ENCODE data around the gene HMCES. TPM values are rescaled to one million over a fixed set of nuclear protein-coding genes. Genes with fewer than 3 reads are reported as not detected.

HMCES gene
- total RNA-seq, 4 donors from 2014 or later = 11.3 to 32.6 (median 23.9) TPM

DNA sequence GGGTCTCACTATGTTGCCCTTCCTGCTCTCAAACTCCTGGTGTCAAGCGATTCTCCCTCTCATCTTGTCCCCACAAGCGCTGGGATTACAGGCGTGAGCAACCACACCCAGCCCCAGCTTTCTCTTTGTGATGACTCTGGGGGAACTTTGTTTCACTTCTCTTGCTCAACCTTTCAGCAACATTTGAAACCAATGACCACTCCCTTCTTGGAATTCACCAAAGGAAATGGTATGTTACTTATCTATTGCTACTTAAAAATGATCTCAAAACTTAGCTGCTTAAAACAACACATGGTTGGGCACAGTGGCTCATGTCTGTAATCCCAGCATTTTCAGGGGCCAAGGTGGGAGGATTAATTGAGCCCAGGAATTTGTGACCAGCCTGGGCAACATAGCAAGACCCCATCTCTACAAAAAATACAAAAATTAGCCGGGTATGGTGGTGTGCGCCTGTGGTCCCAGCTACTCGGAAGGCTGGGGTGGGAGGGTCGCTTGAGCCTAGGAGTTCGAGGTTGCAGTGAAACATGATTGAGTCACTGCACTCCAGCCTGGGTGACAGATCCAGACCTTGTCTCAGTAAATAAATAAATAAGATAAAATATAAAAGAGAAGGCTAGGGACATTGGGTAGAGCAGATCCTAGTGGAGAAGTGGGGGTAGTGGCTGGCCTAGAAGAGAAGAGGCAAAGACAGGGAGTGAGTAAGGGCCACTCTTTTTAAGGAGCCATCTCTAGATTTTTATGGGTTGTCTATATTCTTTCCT is 39.5 kb upstream of the HMCES start:
- H3K27me3 ChIP-seq = no peaks in the 10 kb centered on the region
- in situ Hi-C loops (cut with MboI; ENCODE audit: low pct_ligation_motif_present in 1 of 4, low pct_unique_long_range_greater_than_20kb in 1 of 4, low sequenced_read_pairs in 3 of 4) = no loop called here
- H3K36me3 ChIP-seq = no peaks in the 10 kb centered on the region
- peaks cover 0 to 11% (median 0%) of the 10 kb centered on the region in 4 donors for H3K4me1 ChIP-seq
- peak overlapping the region in 2 of 4 donors; percentile 38 to 40 for H3K27ac ChIP-seq
- H3K9me3 ChIP-seq = no peaks in the 10 kb centered on the region
- intact Hi-C loops (cut with DNase I; ENCODE audit: low total_unique reads) = no loop called here
- WGBS, 2 donors (ENCODE audit: low coverage in 1 of 2) = 68 to 90% methylated on average over 5 to 8 of the region's 8 CpGs
- peak; percentile 45 for DNase-seq
- TF ChIP-seq EP300 (IDR thresholded peaks at IDR 0.05; ENCODE audit: low read depth) = no peak
- TF ChIP-seq POLR2AphosphoS5 (IDR thresholded peaks at IDR 0.05) = no peak
- TF ChIP-seq, protein P1, sequence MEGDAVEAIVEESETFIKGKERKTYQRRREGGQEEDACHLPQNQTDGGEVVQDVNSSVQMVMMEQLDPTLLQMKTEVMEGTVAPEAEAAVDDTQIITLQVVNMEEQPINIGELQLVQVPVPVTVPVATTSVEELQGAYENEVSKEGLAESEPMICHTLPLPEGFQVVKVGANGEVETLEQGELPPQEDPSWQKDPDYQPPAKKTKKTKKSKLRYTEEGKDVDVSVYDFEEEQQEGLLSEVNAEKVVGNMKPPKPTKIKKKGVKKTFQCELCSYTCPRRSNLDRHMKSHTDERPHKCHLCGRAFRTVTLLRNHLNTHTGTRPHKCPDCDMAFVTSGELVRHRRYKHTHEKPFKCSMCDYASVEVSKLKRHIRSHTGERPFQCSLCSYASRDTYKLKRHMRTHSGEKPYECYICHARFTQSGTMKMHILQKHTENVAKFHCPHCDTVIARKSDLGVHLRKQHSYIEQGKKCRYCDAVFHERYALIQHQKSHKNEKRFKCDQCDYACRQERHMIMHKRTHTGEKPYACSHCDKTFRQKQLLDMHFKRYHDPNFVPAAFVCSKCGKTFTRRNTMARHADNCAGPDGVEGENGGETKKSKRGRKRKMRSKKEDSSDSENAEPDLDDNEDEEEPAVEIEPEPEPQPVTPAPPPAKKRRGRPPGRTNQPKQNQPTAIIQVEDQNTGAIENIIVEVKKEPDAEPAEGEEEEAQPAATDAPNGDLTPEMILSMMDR (IDR thresholded peaks at IDR 0.05) = no peak
- TF ChIP-seq POLR2A (IDR thresholded peaks at IDR 0.05) = no peak
- H3K4me3 ChIP-seq = no peak overlapping the region

DNA sequence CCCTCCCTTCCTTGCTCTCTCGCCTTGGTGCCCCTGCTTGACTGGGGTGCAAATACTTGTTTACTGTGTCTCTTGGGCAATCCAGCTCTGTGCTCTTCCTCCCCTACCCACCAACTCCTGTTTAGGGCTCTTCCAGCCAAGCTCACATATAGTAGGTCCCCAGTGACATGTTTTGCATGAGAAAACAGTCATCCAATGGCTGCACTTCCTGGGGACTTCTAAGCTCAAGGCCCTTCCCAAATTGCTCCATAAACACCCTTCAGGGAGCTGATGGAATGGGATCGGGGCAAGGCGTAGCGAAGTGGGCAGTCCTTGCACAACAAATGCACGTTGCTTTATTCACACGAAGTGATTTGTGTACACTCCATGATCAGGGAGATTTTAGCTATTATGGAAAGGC is 38.7 kb upstream of the HMCES start:
- DNase-seq = no peak
- no peak overlapping the region for H3K27ac ChIP-seq
- 71% methylated on average over 6 of the region's 6 CpGs; no CpG with 5 or more reads in 1 of the 2 donors for WGBS, 2 donors (ENCODE audit: low coverage in 1 of 2)
- H3K4me1 ChIP-seq = peaks cover 0 to 7% (median 0%) of the 10 kb centered on the region in 4 donors
- H3K9me3 ChIP-seq = no peaks in the 10 kb centered on the region
- H3K4me3 ChIP-seq = no peak overlapping the region
- H3K36me3 ChIP-seq = no peaks in the 10 kb centered on the region
- intact Hi-C loops (cut with DNase I; ENCODE audit: low total_unique reads) (loop anchor here (10.0 kb wide), 1 partner anchor 185 kb away; no protein-coding TSS in a partner anchor), in situ Hi-C loops (cut with MboI; ENCODE audit: low pct_ligation_motif_present in 1 of 4, low pct_unique_long_range_greater_than_20kb in 1 of 4, low sequenced_read_pairs in 3 of 4) (loop anchor here in 2 of 4 donors (10.0 kb wide), 3 partner anchors 185 to 265 kb away; no protein-coding TSS in a partner anchor)
- TF ChIP-seq POLR2AphosphoS5 (IDR thresholded peaks at IDR 0.05) (no peak), POLR2A (IDR thresholded peaks at IDR 0.05) (no peak), EP300 (IDR thresholded peaks at IDR 0.05; ENCODE audit: low read depth) (no peak)
- TF ChIP-seq, protein P1 (IDR thresholded peaks at IDR 0.05) = no peak
- H3K27me3 ChIP-seq = no peaks in the 10 kb centered on the region

DNA sequence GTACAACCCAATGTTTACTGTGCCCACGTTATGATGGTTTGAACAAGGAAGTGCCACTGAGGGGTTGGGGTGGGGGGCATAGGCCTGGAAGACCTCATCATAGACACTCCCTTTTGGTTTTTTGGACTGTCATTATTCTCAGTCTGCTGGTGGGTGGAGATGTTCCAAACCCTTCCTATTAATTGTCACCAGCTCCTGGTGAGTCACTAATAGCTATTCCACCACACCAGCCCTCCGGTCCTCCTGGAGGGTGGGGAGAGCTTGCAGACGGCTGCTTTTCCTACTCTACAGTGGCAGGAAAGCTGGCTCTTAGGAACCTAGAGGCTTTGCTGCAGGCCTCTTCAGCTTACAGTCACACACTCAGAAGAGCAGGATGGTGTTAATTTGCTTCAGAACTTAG is 38.2 kb upstream of the HMCES start:
- in situ Hi-C loops (cut with MboI; ENCODE audit: low pct_ligation_motif_present in 1 of 4, low pct_unique_long_range_greater_than_20kb in 1 of 4, low sequenced_read_pairs in 3 of 4) (loop anchor here in 2 of 4 donors (10.0 kb wide), 3 partner anchors 186 to 266 kb away; no protein-coding TSS in a partner anchor), intact Hi-C loops (cut with DNase I; ENCODE audit: low total_unique reads) (loop anchor here (10.0 kb wide), 1 partner anchor 186 kb away; no protein-coding TSS in a partner anchor)

DNA sequence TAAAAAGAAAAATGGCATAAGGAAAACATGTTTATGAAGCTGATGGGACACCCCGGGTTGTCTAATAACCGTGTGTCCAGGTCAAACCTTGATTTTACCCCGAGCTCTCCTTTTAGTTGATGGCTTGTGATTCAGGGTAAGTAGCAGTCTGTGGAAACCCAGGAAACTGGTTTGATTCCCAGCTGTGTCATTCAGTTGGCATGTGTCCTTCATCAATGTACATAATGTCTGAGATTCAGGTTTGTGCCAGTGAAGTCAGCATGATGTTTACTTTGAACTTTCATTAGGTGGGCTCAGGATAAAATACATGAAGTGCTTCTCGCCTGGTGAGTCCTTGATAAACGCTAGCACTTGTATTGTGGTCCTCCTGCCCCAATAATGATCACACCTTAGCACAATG is 33.5 kb upstream of the HMCES start:
- Histone ChIP-seq H3K36me3 (no peaks in the 10 kb centered on the region), H3K27me3 (no peaks in the 10 kb centered on the region), H3K9me3 (no peaks in the 10 kb centered on the region), H3K27ac (peak overlapping the region; percentile 19 to 63 (median 57)), H3K4me3 (no peak overlapping the region), H3K4me1 (peaks cover 14 to 21% (median 18%) of the 10 kb centered on the region in 4 donors)
- intact Hi-C loops (cut with DNase I; ENCODE audit: low total_unique reads) = loop anchor here (10.0 kb wide), 1 partner anchor 190 kb away; no protein-coding TSS in a partner anchor
- no peak for TF ChIP-seq POLR2A (IDR thresholded peaks at IDR 0.05)
- TF ChIP-seq, protein P1 (IDR thresholded peaks at IDR 0.05) = no peak
- no peak for TF ChIP-seq POLR2AphosphoS5 (IDR thresholded peaks at IDR 0.05)
- TF ChIP-seq EP300 (IDR thresholded peaks at IDR 0.05; ENCODE audit: low read depth) = no peak
- in situ Hi-C loops (cut with MboI; ENCODE audit: low pct_ligation_motif_present in 1 of 4, low pct_unique_long_range_greater_than_20kb in 1 of 4, low sequenced_read_pairs in 3 of 4) = loop anchor here in 2 of 4 donors (5.0 to 10.0 kb wide), 4 partner anchors 78 to 270 kb away; no protein-coding TSS in a partner anchor
- no peak for DNase-seq
- 64 to 72% methylated on average over 5 of the region's 5 CpGs for WGBS, 2 donors (ENCODE audit: low coverage in 1 of 2)

More for the DNA sequence above, 38.2 kb upstream of the HMCES start:
- Histone ChIP-seq H3K9me3 (no peaks in the 10 kb centered on the region), H3K36me3 (no peaks in the 10 kb centered on the region), H3K4me3 (no peak overlapping the region), H3K4me1 (peaks cover 1 to 10% (median 3%) of the 10 kb centered on the region in 4 donors), H3K27me3 (no peaks in the 10 kb centered on the region), H3K27ac (no peak overlapping the region)
- DNase-seq = no peak
- 51% methylated on average over 3 of the region's 3 CpGs; no CpG with 5 or more reads in 1 of the 2 donors for WGBS, 2 donors (ENCODE audit: low coverage in 1 of 2)
- TF ChIP-seq POLR2A (IDR thresholded peaks at IDR 0.05) (no peak), POLR2AphosphoS5 (IDR thresholded peaks at IDR 0.05) (no peak), EP300 (IDR thresholded peaks at IDR 0.05; ENCODE audit: low read depth) (no peak)
- TF ChIP-seq, protein P1 (IDR thresholded peaks at IDR 0.05) = no peak
